GM18502 (cell line): ENCODE results near the gene OR2T4.

Experiments
- ATAC-seq: cut with Tn5 transposase; IDR thresholded peaks from one replicate; pipeline ENCODE4 v1.9.1; 2021; ENCODE audit warnings: mild to moderate bottlenecking; ENCODE audit not compliant: unreplicated experiment, poor library complexity

OR2T4 gene

GRCh38 chr1:248361121-248361715, at the start of gene OR2T4:
OR2T4 (plus strand) TSS chr1:248361665; CDS start chr1:248361665, 0 bp downstream.
- ATAC-seq, result no peak

GRCh38 chr1:248316796-248317195, 44.7 kb upstream of the OR2T4 start:
- ATAC-seq, result no peak

DNA sequence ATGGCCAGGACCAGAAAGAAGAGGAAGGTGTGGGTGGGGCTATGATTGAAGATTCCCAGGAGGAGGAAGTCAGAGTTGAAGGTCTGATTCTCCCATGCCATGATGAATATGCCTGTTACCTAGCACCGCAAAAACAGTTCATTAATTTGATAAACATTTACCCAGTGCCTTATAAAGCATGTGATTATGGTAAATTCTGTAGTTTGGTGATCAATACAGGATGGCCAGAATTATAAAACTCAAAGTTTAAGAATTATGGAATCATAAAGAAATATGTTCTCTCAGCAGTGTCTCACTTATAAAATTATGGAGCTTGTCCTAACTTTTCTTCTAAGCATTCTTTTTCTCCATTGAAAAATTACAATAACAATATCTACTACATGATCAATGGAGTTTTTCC, 37.0 kb upstream of the OR2T4 start, which contains the start of gene OR2M7:
Gene OR2M7 (minus strand): TSS at position 101 of the 400 bp plus-strand sequence. CDS start 0 bp downstream, at position 101.
- no peak for ATAC-seq

- no peak for ATAC-seq
Measured at GRCh38 chr1:248343451-248343850, 18.0 kb upstream of the OR2T4 start.

- no peak for ATAC-seq
Measured at GRCh38 chr1:248348475-248348874, 13.0 kb upstream of the OR2T4 start, which contains the start of gene OR14C36. OR14C36 (plus strand) TSS chr1:248348775; CDS start chr1:248348775, 0 bp downstream.

GRCh38 chr1:248359415-248359814, 2.0 kb upstream of the OR2T4 start:
- ATAC-seq, result no peak

DNA sequence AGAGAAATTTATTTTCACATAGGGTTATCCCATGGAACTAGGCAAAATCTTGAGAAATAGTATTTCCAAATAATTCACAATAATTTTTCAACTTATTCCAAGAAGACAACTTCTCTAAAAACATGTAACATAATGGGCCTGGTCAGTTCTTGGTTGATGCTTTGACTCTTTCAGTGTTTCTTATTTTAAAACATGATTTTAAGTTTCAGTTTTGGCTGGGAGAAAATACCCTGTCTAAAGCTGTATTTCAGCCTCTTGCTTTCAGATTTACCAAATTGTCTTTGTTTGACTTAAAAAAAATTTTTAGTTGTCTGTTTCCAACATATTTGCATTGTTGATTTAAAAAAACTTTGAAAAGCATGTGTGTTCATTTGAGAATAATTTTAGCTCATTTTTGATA, 5.1 kb downstream of the OR2T4 start:
- no peak for ATAC-seq

GRCh38 chr1:248372394-248372793, 10.9 kb downstream of the OR2T4 start:
- ATAC-seq, result peak; percentile 65

- ATAC-seq, result no peak
Measured at GRCh38 chr1:248373761-248374160, 12.3 kb downstream of the OR2T4 start.

- no peak for ATAC-seq
Measured at GRCh38 chr1:248375446-248375845, 14.0 kb downstream of the OR2T4 start, which contains the start of gene OR2T6. OR2T6 (plus strand) TSS chr1:248375746; CDS start chr1:248387609, 11,863 bp downstream.

GRCh38 chr1:248376916-248377315, 15.5 kb downstream of the OR2T4 start:
- no peak for ATAC-seq

- no peak for ATAC-seq
Measured at GRCh38 chr1:248380854-248381253, 19.4 kb downstream of the OR2T4 start.

- ATAC-seq, result no peak
Measured at GRCh38 chr1:248388426-248388825, 27.0 kb downstream of the OR2T4 start.

DNA sequence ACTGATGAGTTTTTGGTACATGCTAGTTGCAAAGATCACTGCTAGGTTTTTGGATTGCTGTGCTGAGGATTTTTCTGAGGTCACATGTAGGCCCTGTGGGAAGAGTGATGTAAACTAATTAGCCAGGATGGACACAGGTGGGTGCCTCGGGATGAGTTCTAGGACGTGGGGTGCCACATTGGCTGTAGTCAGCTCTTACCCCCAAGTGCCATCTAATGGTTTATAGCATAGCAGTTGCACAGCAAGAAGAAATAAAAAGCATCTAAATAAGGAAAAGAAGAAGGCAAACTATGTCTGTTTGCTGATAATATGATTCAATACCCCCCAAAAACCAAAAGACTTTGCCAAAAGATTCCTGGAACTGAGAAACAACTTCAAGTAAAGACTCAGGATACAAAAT, 31.6 kb downstream of the OR2T4 start:
- no peak for ATAC-seq

GRCh38 chr1:248402748-248403147, 41.3 kb downstream of the OR2T4 start, which contains the start of gene OR2T1:
OR2T1 (plus strand) TSS chr1:248403048; CDS start chr1:248406148, 3,100 bp downstream.
- ATAC-seq, result no peak

DNA sequence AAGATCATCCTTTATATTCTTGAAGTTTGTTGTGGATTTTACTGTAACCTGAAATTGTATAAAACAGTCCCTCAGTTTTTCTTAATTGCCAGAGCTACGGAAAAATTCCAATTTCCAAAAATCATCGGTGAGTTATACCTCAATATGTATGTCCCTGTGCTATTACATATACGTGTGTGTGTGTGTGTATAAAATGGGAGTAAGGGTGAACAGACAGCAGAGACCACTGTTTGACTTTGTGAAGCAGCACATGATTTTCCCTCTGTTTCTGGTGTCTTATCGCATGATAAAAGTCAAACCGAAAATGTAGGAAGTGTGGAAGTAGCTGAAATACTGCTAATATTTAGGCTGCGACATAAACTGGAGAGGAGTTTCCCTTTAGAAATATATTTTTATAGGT, 42.6 kb downstream of the OR2T4 start:
- ATAC-seq, result no peak

GRCh38 chr1:248406721-248407692, 45.5 kb downstream of the OR2T4 start:
- ATAC-seq, result no peak
